H4 (cell line): ENCODE data around the gene SND1. TPM values are rescaled to one million over a fixed set of nuclear protein-coding genes. Genes with fewer than 3 reads are reported as not detected.

Experiments
- DNase-seq: peaks from one replicate; pipeline ENCODE4 v3.0.0-alpha.2; 2015; ENCODE audit warnings: low spot score
- total RNA-seq: library from RNA; depleted of rRNA; stranded (reverse); fragments of >200 nt; shearing (Covaris generic); gene quantifications from 2 replicates; pipeline ENCODE4 v1.2.3, GENCODE V29; 2014

The SND1 gene
- total RNA-seq, 1 experiment from 2014 or later: 153 TPM

GRCh38 chr7:128017862-128018845, 366.2 kb downstream of the SND1 start:
- DNase-seq: no peak

- DNase-seq: no peak
These were observed 367.3 kb downstream of the SND1 start for GRCh38 chr7:128019288-128019687.

- no peak for DNase-seq
These were observed 368.2 kb downstream of the SND1 start for GRCh38 chr7:128020159-128020558.

- no peak for DNase-seq
These were observed 369.4 kb downstream of the SND1 start for GRCh38 chr7:128021366-128021765.

GRCh38 chr7:128022631-128023532, 370.9 kb downstream of the SND1 start:
- DNase-seq: no peak

- DNase-seq: no peak
These were observed 372.2 kb downstream of the SND1 start for GRCh38 chr7:128024151-128024550.

- no peak for DNase-seq
These were observed 373.4 kb downstream of the SND1 start for GRCh38 chr7:128025380-128025779.

GRCh38 chr7:128025819-128026218, 373.8 kb downstream of the SND1 start:
- DNase-seq: no peak

GRCh38 chr7:128026551-128026950, 374.6 kb downstream of the SND1 start:
- DNase-seq: no peak

GRCh38 chr7:128027485-128027980, 375.5 kb downstream of the SND1 start:
- no peak for DNase-seq

- DNase-seq: no peak
These were observed 377.5 kb downstream of the SND1 start for GRCh38 chr7:128029405-128029995.

- no peak for DNase-seq
These were observed 378.3 kb downstream of the SND1 start for GRCh38 chr7:128030263-128030653.

- no peak for DNase-seq
These were observed 378.9 kb downstream of the SND1 start, which contains the start of gene LRRC4 for GRCh38 chr7:128030654-128031611. Gene LRRC4, minus strand, starts transcription at chr7:128031437. Its CDS starts 797 bp downstream, at chr7:128030640.

GRCh38 chr7:128031901-128032604, 380.1 kb downstream of the SND1 start:
- no peak for DNase-seq

GRCh38 chr7:128032605-128033235, 380.7 kb downstream of the SND1 start:
- no peak for DNase-seq

- no peak for DNase-seq
These were observed 381.3 kb downstream of the SND1 start for GRCh38 chr7:128033246-128033645.

- no peak for DNase-seq
These were observed 382.8 kb downstream of the SND1 start for GRCh38 chr7:128034825-128035224.

GRCh38 chr7:128035712-128036111, 383.7 kb downstream of the SND1 start:
- DNase-seq: no peak

GRCh38 chr7:128036226-128036940, 384.4 kb downstream of the SND1 start:
- no peak for DNase-seq
